ENCODE results near the gene NHERF1. TPM values are rescaled to one million over a fixed set of nuclear protein-coding genes. Genes with fewer than 3 reads are reported as not detected.

NHERF1 gene
- total and polyA plus RNA-seq, 2 of the 8 experiments (the other 6 are each of a cell fraction or from before 2014, with no cell fraction given): 92.9 to 99.2 TPM

DNA sequence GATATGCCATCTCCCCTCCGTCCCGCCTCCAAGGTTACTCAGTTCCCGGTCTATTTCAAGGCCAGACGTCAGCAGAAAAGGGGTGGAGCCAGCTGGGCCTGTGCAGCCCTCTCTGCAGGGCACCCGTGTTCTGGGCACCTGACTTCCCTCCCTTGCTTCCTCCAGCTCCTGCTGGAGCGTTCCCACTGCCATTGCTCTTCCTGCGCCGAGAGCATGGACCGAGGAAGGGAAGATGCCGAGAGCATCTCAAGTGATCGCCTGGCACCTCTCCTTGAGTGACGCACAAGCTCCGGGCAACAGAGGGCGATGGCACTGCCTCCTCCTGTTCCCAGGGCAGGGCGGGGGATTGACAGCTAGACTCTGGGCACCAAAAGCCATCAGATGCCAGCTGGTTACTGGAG lies 57.2 kb downstream of the NHERF1 start:
- Histone ChIP-seq H3K79me2 (ENCODE audit: control insufficient read depth in 1 of 2, insufficient read depth in 2 of 2, low read length in 2 of 2) (no peaks in the 10 kb centered on the region), H4K5ac (ENCODE audit: insufficient read length, low read depth, low read length) (no peak overlapping the region), H3K4me1 (replicated peaks in 1 of 4; ENCODE audit: control insufficient read depth in 3 of 4, insufficient read depth in 4 of 4, low read length in 3 of 4) (no peaks in the 10 kb centered on the region; a peak in 1 of 7 replicates), H3K9ac (replicated peaks in 1 of 4; ENCODE audit: extremely low read depth in 1 of 4, low read depth in 3 of 4, low read length in 3 of 4) (no peak overlapping the region), H2BK5ac (ENCODE audit: low read depth, low read length) (no peak overlapping the region), H3K27ac (ENCODE audit: low read depth, low read length) (no peak overlapping the region), H3K23me2 (ENCODE audit: low read depth, low read length) (no peaks in the 10 kb centered on the region), H3K56ac (replicated peaks; ENCODE audit: insufficient read length, low read depth, low read length) (no peak overlapping the region), H3K23ac (ENCODE audit: insufficient read length) (no peak overlapping the region), H3K14ac (ENCODE audit: insufficient read length) (no peak overlapping the region), H3K9me3 (ENCODE audit: insufficient read depth in 2 of 2, low read depth in 1 of 2, low read length in 1 of 2) (no peaks in the 10 kb centered on the region), H3K4me3 (ENCODE audit: extremely low read depth in 1 of 4, insufficient read depth in 2 of 4, low read depth in 3 of 4, low read length in 4 of 4) (no peak overlapping the region), H4K91ac (replicated peaks; ENCODE audit: insufficient read length, low read length) (no peak overlapping the region), H2BK12ac (ENCODE audit: low read depth, low read length) (no peak overlapping the region), H3K4me2 (ENCODE audit: insufficient read depth in 1 of 2, low read depth in 2 of 2, low read length in 2 of 2) (no peak overlapping the region), H4K8ac (ENCODE audit: extremely low read depth, insufficient read depth, low read length) (no peak overlapping the region), H3K18ac (ENCODE audit: extremely low read depth, low read length) (no peak overlapping the region), H3K4ac (replicated peaks; ENCODE audit: insufficient read length, low read depth, low read length) (no peak overlapping the region), H3K27me3 (replicated peaks in 1 of 4; ENCODE audit: control insufficient read depth in 3 of 4, extremely low read depth in 1 of 4, insufficient read depth in 3 of 4, low read length in 3 of 4) (no peaks in the 10 kb centered on the region; a peak in 1 of 7 replicates), H2AK5ac (ENCODE audit: low read depth, low read length) (no peak overlapping the region), H2BK20ac (ENCODE audit: low read length) (no peak overlapping the region), H2BK120ac (replicated peaks; ENCODE audit: low read depth, low read length) (no peak overlapping the region), H4K20me1 (replicated peaks in 1 of 2; ENCODE audit: control insufficient read depth in 1 of 2, insufficient read depth in 2 of 2, low read length in 2 of 2) (peaks cover 6 to 29% of the 10 kb centered on the region in 2 experiments), H2BK15ac (ENCODE audit: low read length) (no peak overlapping the region), H2AFZ (ENCODE audit: low read length) (no peak overlapping the region), H3K36me3 (ENCODE audit: control insufficient read depth in 2 of 4, insufficient read depth in 4 of 4, low read length in 3 of 4) (no peaks in the 10 kb centered on the region; a peak in 1 of 8 replicates), H3K79me1 (ENCODE audit: low read depth, low read length) (no peaks in the 10 kb centered on the region; the same call in 1 of the 2 replicates)
- no peak for DNase-seq (ENCODE audit: low read depth in 1 of 2, low spot score in 2 of 2)
- no peak for FAIRE-seq
- WGBS, 2 experiments (ENCODE audit: extremely low coverage in 1 of 2, insufficient coverage in 1 of 2, insufficient read length in 1 of 2, insufficient replicate concordance in 2 of 2, low coverage in 1 of 2, low lambda C conversion rate in 2 of 2, missing lambda C conversion rate in 1 of 2): 86% methylated on average over 15 of the region's 15 CpGs; no CpG with 5 or more reads in 1 of the 2 experiments
- TF ChIP-seq POLR2AphosphoS5 (IDR thresholded peaks at IDR 0.05; ENCODE audit: low read depth, low read length) (no peak), TEAD4 (IDR thresholded peaks at IDR 0.05; ENCODE audit: low read depth, low read length) (no peak), SRF (IDR thresholded peaks at IDR 0.05; ENCODE audit: low read depth, low read length) (no peak), RFX5 (IDR thresholded peaks at IDR 0.05; ENCODE audit: borderline replicate concordance, low read depth, low read length) (no peak), SIRT6 (IDR thresholded peaks at IDR 0.05; ENCODE audit: low read length) (no peak), CHD1 (IDR thresholded peaks at IDR 0.05; ENCODE audit: low read depth, low read length) (no peak), KDM5A (IDR thresholded peaks at IDR 0.05; ENCODE audit: low read length) (no peak), SUZ12 (IDR thresholded peaks at IDR 0.05; ENCODE audit: low read length) (no peak), CREB1 (IDR thresholded peaks at IDR 0.05) (no peak)
- ChIA-PET CTCF (ENCODE audit: partially characterized antibody) (interaction anchor here (1.2 to 99.6 kb wide), 5 partner anchors 13 to 148 kb away, joined by 3 to 2981 read pairs (median 7); partner anchors contain the start of genes FDXR, GRIN2C and NAT9), POLR2A (ENCODE audit: partially characterized antibody) (interaction anchor here (0.6 kb wide), 1 partner anchor 344 kb away, joined by 3 read pairs; no protein-coding TSS in a partner anchor)

Data from H1 (cell line).